ELR (cell line): ENCODE measurements around the gene SLC12A4.
"Not testable (repeated sequence)": the region's sequence is repeated elsewhere in the genome, so short reads cannot be mapped to it uniquely, and the experiment has no call there.

Source experiments
- DNase-seq: peaks from one replicate; pipeline ENCODE4 v3.0.0-alpha.2; 2015; ENCODE audit warnings: low read depth

Gene SLC12A4

DNA sequence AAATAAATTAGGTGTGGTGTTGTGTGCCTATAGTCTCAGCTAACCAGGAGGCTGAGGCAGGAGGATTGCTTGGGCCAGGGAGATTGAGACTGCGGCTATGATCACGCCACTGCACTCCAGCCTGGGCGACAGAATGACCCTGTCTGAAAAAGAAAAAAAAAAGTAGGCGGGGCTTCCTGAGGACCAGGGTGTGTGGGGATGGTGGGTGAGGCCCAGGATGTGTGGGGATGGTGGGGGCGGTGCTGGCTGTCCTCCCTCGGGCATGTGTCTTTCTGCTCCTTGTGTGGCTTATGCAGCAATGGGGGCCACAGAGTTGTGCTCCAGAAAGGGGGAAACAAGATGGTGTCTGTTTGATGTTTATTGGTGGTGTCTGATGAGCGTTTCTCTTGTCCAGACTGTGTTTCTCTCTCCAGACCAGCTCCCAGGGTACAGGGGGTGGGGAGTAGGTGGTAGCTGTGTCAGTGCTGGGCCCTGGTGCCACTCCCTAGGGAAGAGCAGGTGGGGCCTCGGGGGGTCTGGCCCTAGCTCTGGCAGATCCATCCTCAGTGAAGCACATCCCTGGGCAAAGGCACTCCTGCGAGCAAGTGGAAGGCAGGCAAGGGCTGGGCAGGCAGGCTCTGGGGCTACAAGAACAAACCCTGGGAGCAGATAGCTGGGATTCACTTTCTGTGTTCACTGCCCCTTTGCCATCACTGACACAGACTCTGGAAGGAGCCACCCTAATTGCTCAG lies 26.8 kb downstream of the SLC12A4 start:
- DNase-seq, result no peak

DNA sequence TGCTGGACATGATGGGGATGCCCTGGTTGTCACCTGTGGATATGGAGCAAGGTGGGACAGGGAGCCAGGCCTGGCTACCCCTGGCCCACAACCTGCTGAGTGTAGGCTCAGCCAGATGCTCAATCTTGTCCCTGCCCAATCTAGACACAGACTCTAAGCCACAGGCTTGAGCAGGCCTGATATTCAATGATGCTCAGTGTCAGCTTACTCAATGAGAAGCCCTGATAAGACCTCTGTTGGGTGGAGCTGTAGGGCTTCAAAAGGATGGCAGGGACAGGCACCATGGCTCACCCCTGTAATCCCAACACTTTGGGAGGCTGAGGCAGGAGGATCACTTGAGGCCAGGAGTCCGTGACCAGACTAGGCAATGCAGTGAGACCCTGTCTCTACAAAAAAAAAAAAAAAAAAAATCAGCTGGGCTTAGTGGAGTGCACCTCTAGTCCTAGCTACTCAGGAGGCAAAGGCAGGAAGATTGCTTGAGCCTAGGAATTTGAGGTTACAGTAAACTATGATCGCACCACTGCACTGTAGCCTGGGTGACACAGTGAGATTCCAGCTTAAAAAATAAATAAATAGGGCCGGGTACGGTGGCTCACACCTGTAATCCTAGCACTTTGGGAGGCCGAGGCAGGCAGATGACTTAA lies 27.9 kb downstream of the SLC12A4 start:
- DNase-seq, result no peak

DNA sequence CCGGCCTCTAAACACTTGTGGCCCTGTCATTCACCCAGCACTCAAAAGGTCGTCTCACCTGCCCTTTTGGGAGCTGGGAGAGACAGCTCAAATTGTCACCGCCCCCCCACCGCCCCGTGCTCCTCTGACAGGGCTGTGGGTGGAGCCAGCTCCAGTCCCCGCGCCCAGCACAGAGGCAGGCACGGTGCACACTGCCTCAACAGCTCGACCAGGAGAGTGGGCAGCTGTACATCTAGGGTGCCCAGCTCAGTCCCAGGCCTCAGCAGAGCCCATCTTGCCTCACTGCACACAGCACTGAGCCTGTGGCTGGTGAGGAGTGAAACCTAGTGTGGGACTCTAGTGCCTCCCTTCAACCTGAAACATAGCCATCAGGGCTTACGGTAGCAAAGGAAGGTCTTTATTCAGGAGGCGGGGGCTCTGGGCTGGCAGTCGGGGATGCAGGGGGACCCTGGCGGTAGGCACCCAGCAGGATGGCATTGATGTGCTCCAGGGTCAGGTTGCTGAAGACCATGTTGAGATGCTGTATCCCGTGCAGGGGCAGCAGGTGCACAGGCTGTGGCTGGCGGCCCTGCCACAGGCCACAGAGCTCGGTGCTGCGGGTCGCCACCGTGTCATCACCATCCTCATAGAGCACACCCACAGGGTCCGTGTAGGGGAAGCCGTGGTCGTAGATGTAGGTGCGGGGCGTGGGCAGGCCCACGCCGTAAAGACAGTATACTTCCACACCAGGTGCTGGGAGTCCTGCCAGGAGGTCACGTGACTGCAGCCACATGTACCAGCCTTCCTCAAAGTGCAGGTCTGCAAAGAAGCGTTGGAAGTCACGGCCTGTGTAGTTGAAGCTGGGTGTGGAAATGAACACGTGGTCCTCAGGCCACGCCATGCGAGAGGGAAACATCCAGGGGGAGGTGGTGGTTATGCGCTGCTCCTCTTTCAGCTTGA lies 28.7 kb downstream of the SLC12A4 start:
- no peak for DNase-seq

DNA sequence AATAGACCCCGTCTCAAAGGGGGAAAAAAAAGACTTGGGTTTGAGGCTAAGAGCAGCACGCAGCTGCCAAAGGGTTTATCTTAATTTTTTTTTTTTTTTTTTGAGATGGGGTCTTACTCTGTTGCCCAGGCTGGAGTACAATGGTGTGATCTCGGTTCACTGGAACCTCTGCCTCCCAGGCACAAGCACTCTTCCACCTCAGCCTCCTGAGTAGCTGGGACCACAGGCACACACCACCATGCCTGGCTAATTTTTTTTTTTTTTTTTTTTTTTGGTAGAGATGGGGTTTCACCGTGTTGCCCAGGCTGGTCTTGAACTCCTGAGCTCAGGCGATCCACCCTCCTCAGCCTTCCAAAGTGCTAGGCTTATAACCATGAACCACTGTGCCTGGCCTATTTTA lies 30.7 kb downstream of the SLC12A4 start:
- DNase-seq, result not testable (repeated sequence)

DNA sequence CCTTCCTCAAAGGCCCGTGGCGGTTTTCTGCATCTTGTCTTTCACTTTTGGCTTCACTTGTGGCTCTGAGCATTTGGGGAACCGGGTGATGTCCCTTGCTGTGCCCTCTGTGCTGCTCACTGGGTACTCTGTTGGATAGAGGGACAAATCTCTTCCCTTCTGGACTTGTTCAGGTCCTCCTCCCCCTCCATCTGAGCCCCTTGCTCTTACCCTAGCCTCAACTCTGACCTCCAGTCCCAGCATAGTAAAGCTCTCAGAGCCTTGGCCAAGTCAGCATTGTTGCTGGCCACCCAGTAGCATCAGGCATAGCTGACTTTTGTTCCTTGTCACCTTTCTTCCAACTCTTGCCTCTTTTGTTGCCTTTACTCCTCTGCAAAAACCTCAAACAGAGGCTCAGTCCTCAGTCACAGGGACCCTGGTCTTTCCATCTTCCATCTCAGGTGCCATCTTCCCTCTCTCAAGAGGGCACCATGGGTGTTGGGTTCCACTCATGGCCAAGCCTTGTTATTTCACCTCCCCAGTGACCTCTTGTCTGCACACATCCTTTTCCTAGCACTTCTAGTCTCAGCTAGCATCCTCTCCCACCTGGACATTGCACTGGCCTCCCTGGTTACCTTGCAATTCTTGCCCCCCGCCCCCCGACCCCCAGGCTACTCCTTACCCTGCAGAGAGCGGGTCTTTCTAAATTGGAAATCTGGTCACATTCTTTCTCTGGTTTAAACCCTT lies 31.4 kb downstream of the SLC12A4 start:
- DNase-seq, result peak; percentile 84

DNA sequence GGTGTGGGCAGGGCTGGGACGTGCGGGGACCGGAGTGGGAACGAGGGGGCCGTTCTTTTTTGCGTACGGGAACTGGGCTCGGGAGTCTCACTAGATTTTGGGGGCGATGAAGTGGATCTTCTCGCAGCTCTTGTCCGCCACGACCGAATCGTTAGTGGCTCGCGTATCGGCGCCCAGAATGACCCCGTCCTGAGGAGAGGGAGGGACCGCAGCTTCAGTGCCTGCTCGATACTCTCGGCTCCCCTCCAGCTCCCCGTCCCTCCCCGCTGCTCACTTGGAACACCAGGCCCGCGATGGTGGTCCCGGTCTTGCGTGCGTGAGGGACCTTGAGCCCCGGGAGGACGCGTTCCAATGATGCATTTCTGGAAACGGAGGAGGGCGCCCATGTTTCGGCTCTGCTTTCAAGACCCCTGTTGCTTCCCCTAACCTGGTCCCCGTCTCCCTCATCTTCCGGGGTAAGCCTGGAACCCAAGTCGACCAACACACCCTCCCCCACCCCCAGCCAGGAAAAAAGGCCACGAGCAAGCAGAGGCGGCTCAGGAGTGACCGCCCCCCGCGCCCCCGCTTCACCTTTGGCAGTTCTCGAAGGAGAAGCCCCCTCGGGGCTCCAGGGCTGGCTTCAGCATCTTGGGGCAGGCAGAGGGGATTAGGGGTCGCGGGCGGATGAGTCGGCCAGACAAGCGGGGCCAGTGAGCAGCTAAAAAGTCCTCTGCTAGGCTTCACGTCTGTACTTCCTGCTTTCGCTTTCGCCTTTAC lies 32.1 kb downstream of the SLC12A4 start, which contains the start of gene PSMB10:
PSMB10 (minus strand) TSS at position 727 of the 756 bp plus-strand sequence; CDS start at position 626, 101 bp downstream.
- DNase-seq, result peak; percentile 53

DNA sequence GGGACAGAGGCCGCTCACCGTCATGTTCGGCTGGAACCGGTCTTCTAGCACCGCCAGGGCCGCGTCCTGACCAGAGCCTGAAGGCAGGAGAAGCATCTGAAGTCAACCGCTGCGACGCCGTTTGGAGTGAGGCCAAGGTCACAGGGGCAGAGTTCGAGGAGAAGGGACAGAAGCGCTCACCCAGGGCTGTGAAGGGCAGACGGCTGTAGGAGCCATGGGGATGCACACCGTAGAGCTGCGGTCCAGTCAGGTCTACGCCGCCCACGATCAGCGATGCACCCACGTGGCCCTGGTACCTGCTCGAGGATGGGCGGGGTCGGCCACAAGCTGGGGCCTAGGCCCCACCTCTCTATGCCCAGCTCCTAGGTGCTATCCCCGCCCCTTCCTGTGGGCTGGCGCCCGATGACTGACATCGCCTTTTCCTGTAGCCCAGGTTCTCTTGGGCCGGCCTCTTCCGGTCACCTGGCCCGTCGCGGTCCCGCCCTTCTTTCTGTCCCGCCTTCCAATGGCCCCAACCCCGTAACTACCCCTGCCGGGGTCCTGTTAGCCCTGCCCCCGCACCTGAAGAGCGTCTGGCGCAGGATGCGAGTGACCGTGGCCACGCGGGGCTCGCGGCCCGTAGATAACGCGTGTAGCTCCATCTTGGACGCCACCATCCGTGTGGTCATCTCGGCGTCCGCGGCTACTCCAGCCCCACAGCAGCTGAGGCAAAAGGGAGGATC lies 32.9 kb downstream of the SLC12A4 start:
- DNase-seq, result peak; percentile 98

DNA sequence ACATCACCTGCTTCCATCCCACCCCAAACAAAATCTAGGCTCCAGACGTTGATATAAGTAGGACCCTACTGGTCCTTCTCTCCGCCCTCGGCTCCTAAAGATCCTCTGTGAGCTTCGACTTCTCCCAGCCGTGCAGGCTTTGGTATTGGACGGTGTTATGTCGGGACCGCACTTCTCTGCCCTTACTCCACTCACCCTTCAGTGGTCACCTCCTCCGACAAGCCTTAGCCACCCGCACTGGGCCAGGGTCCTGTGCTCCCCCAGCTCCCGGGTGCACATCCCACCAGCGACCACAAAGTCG lies 33.4 kb downstream of the SLC12A4 start:
- DNase-seq, result no peak

DNA sequence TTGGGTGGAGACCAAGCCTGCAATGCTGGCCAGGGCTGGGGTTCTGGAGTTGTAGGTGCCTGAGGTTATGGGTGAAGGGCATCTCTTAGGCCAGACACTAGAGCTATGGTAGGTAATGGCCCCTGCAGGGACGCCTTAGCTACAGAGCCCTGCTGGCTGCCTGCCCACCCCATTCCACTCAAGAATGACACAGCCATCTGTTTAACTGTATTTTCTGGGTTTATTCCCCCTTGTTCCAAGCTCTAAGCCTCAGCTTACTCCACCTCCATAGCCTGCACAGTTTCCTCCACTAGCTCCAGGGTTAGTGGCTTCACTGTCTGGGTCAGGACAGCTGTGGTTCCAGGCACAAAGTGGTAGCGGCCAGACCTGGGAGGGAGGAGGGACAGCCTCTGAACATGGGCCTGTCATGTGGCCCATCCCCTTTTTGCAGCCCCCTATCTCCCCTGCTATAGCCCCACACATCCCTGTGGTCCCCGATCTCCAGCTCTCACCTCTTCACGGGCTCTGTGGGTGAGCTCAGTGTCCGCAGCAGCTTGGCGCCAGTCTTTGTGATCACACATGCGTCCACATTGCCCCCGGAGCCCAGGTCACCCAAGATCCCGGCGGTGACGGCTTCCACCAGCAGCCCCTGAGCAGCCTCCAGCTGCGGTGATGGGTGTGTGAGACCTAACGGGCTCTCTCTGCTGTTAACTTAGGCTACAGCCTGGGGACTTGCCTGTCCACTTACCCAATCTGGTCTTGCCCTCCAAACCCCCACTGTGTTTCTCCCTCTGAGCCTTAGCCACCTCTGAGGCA lies 33.9 kb downstream of the SLC12A4 start:
- no peak for DNase-seq

DNA sequence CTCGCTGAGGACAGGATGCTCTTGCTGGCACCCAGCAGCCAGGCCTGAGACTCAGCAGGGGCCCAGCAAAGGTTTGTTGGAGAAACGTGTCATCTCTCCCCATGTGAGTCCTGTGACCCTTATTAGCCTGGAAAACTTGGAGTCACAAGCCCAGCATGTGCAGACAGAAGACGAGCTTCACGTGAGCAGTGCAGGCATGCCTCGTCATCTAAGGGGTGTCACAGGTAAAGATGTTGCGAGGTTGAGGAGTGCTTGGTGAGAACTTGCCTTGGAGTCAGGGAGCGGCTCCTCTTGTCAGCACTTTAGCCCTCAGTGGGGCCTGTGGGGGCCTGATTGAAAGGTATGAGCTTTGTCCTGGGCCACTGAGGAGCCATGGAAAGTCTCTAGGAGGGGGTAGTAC lies 34.6 kb downstream of the SLC12A4 start:
- no peak for DNase-seq

DNA sequence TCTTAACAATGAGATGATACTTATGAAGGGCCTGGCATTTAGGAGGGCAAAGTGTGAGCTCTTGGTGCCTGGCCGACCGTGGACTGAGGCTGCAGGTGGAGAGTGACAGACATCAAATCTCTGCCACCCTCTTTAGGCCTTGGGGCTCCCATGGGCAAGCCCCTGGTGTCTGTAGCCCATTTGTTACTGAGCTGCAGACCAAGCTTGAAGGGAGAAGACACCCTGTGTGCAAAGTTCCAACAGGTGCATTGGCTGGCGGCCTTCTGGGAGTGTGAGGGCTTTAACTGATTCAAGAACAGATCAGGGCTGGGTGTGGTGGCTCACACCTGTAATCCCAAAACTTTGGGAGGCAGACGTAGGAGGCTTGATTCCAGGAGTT lies 36.0 kb downstream of the SLC12A4 start:
- DNase-seq, result no peak

DNA sequence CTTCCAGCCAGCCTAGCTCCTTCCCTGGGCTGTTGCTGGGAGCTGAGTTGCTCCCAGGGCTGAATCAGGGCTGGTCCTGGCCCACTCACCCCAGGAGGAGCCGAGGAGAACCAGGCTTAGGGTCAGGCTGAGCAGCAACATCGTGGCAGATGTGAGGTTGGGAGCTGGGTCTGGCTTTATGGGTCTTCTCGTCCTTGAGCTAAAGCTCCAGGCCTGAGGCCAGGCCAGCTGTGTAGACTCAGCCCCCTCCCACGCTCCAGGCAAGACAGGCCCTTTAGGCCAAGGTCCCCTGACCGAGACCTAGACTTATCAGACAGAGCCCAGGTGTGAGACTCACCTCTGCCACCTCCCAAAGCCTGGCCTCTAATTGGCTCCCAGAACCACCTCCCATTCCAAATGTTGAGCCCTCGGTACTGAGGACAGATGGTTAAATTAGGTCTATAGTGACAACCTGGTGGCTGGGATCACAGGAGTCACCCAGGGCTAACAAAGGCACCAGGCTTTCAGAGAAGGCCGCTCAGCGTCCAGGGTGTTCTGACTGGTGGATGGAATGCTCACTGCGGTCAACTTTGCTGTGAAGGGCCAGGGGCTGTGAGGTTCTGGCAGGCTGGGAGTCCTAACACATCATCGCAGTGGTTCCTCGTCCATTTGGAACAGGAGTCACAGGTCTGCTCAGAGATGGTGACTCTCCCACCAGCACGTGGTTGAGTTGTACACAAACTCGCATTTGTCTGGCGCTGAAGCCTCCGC lies 36.5 kb downstream of the SLC12A4 start, which contains the start of gene CTRL:
CTRL (minus strand) TSS at position 151 of the 750 bp plus-strand sequence; CDS start at position 141, 10 bp downstream.
- DNase-seq, result no peak

DNA sequence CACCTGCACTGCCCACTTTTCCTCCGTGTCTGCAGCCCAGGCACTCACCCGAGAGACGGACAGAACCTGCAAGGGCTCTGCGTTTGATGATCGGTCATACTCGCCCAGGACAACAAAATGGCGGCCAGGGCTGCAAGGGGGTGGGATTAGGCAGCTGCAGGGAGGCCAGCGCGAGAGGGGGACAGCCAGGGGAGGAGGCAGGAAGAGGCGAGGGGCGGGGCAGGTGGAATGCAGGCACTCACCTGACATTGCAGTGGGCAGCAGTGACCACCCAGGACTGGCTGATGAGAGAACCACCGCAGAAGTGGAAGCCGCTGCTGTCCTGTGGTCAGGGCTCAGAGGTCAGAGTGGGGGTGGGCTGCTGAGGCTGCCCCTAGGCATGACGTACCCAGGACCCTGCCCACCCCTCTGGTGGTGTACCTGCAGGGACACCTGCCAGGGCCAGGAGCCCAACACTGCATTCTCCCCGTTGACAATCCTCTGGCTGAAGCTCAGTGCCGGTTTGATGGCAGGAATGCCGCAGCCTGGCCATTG lies 37.7 kb downstream of the SLC12A4 start:
- no peak for DNase-seq

DNA sequence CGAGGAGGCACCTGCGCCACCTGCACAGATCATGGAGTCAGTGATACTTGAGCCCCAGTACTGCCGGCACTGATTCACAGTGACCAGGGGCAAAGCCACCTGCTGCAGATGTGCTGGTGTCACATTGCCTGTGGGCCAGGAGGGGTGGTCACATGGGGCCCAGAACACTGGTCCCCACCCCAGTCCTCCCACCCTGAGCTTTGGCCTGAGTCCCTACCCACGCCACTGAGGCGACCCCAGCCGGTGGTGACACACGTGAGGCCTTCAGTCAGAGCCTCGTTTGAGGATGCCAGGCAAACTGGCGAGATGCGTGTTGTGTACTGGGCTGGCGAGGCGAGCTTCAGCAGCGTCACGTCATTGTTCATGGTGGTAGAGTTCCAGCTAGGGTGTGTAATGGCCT lies 38.2 kb downstream of the SLC12A4 start:
- DNase-seq, result no peak

DNA sequence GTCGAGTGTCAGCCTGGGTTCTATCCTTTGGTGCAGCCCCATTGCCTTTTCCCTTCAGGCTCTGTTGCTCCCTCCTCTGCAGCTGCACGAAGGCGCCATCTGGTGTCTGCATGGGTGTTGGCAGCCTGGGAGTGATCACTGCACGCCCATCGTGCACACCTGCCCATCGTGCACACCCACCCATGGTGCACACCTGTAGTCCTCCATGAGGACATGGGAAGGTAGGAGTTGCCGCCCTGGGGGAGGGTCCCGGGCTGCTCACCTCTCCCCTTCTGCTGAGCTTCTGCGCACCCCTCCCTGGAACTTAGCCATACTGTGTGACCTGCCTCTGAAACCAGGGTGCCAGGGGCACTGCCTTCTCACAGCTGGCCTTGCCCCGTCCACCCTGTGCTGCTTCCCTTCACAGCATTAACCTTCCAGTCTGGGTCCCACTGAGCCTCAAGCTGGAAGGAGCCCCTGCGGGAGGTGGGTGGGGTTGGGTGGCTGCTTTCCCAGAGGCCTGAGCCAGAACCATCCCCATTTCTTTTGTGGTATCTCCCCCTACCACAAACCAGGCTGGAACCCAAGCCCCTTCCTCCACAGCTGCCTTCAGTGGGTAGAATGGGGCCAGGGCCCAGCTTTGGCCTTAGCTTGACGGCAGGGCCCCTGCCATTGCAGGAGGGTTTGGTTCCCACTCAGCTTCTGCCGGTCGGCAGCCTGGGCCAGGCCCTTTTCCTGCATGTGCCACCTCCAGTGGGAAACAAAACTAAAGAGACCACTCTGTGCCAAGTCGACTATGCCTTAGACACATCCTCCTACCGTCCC lies 39.7 kb downstream of the SLC12A4 start:
- peak; percentile 75 for DNase-seq

DNA sequence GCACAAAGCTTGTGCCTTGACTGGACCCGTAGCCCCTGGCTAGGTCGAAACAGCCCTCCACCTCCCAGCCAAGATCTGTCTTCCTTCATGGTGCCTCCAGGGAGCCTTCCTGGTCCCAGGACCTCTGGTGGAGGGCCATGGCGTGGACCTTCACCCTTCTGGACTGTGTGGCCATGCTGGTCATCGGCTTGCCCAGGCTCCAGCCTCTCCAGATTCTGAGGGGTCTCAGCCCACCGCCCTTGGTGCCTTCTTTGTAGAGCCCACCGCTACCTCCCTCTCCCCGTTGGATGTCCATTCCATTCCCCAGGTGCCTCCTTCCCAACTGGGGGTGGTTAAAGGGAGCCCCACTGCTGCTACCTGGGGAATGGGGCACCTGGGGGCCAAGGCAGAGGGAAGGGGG lies 40.3 kb downstream of the SLC12A4 start:
- DNase-seq, result no peak

DNA sequence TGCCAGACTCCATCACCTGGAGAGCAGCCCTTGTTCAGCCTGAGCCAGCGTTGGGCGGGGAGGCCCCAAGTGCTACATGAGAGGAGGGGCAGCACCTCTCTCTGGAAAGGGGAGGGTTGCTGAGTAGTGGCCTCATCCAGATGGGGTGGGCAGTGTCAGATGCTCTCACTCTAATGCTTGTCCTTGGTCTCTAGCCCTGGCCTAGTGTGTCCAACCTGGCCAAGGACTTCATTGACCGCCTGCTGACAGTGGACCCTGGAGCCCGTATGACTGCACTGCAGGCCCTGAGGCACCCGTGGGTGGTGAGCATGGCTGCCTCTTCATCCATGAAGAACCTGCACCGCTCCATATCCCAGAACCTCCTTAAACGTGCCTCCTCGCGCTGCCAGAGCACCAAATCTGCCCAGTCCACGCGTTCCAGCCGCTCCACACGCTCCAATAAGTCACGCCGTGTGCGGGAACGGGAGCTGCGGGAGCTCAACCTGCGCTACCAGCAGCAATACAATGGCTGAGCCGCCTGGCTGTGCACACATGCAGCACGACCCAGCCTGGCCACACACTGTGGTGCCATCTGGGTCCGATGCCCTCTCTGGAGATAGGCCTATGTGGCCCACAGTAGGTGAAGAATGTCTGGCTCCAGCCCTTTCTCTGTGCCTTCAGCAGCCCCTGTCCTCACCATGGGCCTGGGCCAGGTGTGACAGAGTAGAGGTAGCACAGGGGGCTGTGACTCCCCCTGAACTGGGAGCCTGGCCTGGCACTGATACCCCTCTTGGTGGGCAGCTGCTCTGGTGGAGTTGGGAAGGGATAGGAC lies 41.1 kb downstream of the SLC12A4 start:
- no peak for DNase-seq
